Measurements from ENCODE around the gene KANK2. TPM values are rescaled to one million over a fixed set of nuclear protein-coding genes. Genes with fewer than 3 reads are reported as not detected.

KANK2 gene
- total and polyA plus RNA-seq, 5 experiments from 2014 or later: 0.23 to 0.36 TPM; not detected in 3

DNA sequence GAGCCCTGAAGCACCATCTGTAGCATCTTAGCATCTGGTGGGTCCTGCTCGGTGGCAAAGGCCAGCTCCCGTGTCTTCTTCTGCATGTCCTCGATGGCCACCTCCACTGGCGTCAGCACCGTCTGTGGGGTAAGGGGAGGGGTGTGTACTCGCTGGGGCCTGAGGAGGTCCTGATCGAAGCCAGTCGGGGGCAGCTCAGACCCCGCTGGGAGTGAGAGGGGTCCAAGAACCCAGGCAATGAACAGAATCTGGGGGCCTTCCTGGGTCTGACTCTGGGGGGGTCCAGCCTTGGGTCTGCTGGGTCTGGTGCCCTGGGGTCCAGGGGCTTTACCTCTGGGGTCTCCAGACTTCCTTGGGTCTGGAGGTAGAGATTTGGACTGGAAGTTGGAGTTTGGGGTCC is 3.6 kb upstream of the KANK2 start:
- Mint-ChIP-seq H3K36me3 (no peaks in the 10 kb centered on the region), H3K4me1 (peaks cover 0 to 15% (median 10%) of the 10 kb centered on the region in 4 donors), H3K27me3 (peaks cover 3 to 37% (median 21%) of the 10 kb centered on the region in 5 donors), H3K27ac (peak overlapping the region in 1 of 10 donors; percentile 40), H3K4me3 (no peak overlapping the region), H3K9me3 (no peaks in the 10 kb centered on the region)
- ATAC-seq (no peak), DNase-seq (no peak)
- POLR2A ChIA-PET: no interaction called here

GRCh38 chr19:11200015-11200574 is 2.8 kb upstream of the KANK2 start:
- Mint-ChIP-seq H3K4me3 (no peak overlapping the region), H3K4me1 (peaks cover 5 to 21% (median 10%) of the 10 kb centered on the region in 4 donors), H3K36me3 (no peaks in the 10 kb centered on the region), H3K27ac (no peak overlapping the region), H3K9me3 (no peaks in the 10 kb centered on the region), H3K27me3 (peaks cover 5 to 39% (median 24%) of the 10 kb centered on the region in 5 donors)
- DNase-seq (no peak), ATAC-seq (no peak)
- POLR2A ChIA-PET: no interaction called here

DNA sequence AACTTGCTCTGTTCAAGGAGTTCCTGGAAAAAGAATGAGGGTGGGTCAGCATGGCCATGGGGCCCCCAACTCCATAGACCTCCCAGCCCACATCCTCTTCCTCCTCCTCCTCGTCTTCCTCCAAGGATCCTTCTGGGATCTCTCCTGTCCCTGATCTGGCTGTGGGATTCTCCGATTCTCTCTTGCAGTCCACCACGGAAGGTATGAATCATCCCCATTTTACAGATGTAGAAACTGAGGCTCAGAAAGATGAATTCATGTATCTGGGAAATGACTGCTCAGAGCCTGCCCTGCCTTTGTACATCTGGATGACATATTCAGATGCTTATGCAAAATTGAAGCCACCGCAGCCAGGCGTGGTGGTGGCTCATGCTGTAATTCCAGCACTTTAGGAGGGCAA is 2.2 kb upstream of the KANK2 start:
- Mint-ChIP-seq H3K36me3 (no peaks in the 10 kb centered on the region), H3K27ac (peak overlapping the region in 1 of 10 donors; percentile 53), H3K4me3 (peak overlapping the region in 3 of 10 donors; percentile 7 to 63 (median 39)), H3K27me3 (peaks cover 5 to 38% (median 23%) of the 10 kb centered on the region in 5 donors), H3K4me1 (peaks cover 4 to 21% (median 8%) of the 10 kb centered on the region in 4 donors), H3K9me3 (no peaks in the 10 kb centered on the region)
- POLR2A ChIA-PET: no interaction called here
- DNase-seq: no peak
- ATAC-seq: no peak

DNA sequence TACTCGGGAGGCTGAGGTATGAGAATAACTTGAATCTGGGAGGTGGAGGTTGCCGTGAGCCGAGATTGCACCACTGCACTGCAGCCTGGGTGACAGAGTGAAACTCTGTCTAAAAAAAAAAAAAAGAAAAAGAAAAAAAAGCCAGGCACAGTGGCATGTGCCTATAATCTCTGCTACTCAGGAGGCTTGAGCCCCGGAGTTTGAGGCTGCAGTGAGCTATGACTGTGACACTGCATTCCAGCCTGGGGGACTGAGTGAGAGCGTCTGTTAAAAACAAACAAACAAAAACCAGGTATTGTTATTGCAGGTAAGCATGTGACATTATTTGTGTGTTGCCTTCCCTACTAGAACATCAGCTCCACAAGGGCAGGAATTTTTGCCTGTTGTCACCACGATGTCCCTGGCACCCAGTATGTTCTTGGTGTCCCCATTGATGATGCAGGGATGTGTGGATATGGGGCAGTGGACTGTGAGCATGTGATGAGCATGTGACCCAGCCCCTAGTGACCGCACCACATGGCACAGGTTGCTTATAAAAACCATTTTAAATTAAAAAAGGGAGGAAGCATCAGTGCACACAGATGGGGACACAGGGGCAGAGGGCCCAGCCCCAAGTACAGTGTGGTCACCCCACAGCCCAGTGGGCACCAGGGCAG is 1.6 kb upstream of the KANK2 start:
- peak overlapping the region in 7 of 10 donors; percentile 11 to 79 (median 45) for H3K4me3 Mint-ChIP-seq
- peaks cover 3 to 32% (median 19%) of the 10 kb centered on the region in 5 donors for H3K27me3 Mint-ChIP-seq
- no peak for ATAC-seq

DNA sequence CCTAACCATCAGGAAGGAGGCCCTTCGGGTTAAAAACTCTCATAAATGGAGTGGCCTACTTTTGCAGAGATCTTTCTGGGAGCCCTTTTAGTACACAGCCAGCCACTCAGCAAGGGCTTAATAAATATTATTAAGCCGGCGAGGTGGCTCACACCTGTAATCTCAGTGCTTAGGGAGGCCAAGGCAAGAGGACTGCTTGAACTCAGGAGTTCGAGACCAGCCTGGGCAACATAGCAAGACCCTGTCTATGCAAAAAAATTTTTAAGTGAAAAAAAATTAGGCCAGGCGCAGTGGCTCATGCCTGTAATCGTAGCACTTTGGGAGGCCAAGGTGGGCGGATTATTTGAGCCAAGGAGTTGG is 810 bp upstream of the KANK2 start:
- DNase-seq (no peak), ATAC-seq (no peak)
- H3K27ac Mint-ChIP-seq: peak overlapping the region in 1 of 10 donors; percentile 11
- no peaks in the 10 kb centered on the region for H3K36me3 Mint-ChIP-seq
- peak overlapping the region; percentile 60 to 86 (median 78) for H3K4me3 Mint-ChIP-seq
- no peaks in the 10 kb centered on the region for H3K9me3 Mint-ChIP-seq
- POLR2A ChIA-PET: no interaction called here
- peaks cover 3 to 24% (median 18%) of the 10 kb centered on the region in 5 donors for H3K27me3 Mint-ChIP-seq
- H3K4me1 Mint-ChIP-seq: peaks cover 4 to 15% (median 8%) of the 10 kb centered on the region in 4 donors

More for the DNA sequence above, 1.6 kb upstream of the KANK2 start:
- Mint-ChIP-seq H3K36me3 (no peaks in the 10 kb centered on the region), H3K27ac (peak overlapping the region in 1 of 10 donors; percentile 38), H3K9me3 (no peaks in the 10 kb centered on the region), H3K4me1 (peaks cover 4 to 21% (median 8%) of the 10 kb centered on the region in 4 donors)
- POLR2A ChIA-PET: no interaction called here
- DNase-seq: no peak

GRCh38 chr19:11196406-11197287 is 698 bp downstream of the KANK2 start:
- DNase-seq (peak in 1 of 10 donors; percentile 6), ATAC-seq (peak in 1 of 2 donors; percentile 12)
- H3K36me3 Mint-ChIP-seq: no peaks in the 10 kb centered on the region
- no peaks in the 10 kb centered on the region for H3K9me3 Mint-ChIP-seq
- H3K4me3 Mint-ChIP-seq: peak overlapping the region; percentile 49 to 86 (median 72)
- H3K27me3 Mint-ChIP-seq: peaks cover 3 to 19% (median 11%) of the 10 kb centered on the region in 5 donors
- H3K27ac Mint-ChIP-seq: peak overlapping the region in 3 of 10 donors; percentile 20 to 48 (median 43)
- POLR2A ChIA-PET: interaction anchor here (0.7 kb wide), 1 partner anchor 1127 kb away, joined by 3 read pairs; no protein-coding TSS in a partner anchor
- H3K4me1 Mint-ChIP-seq: peaks cover 5 to 14% (median 10%) of the 10 kb centered on the region in 4 donors

GRCh38 chr19:11195681-11196080 is 1.7 kb downstream of the KANK2 start:
- no peaks in the 10 kb centered on the region for H3K9me3 Mint-ChIP-seq
- DNase-seq (no peak), ATAC-seq (no peak)
- H3K36me3 Mint-ChIP-seq: no peaks in the 10 kb centered on the region
- H3K4me3 Mint-ChIP-seq: peak overlapping the region in 9 of 10 donors; percentile 17 to 79 (median 52)
- peak overlapping the region in 2 of 10 donors; percentile 13 to 62 for H3K27ac Mint-ChIP-seq
- POLR2A ChIA-PET: interaction anchor here (0.7 kb wide), 1 partner anchor 1126 kb away, joined by 3 read pairs; no protein-coding TSS in a partner anchor
- peaks cover 3 to 19% (median 11%) of the 10 kb centered on the region in 5 donors for H3K27me3 Mint-ChIP-seq
- H3K4me1 Mint-ChIP-seq: peaks cover 5 to 14% (median 10%) of the 10 kb centered on the region in 4 donors

DNA sequence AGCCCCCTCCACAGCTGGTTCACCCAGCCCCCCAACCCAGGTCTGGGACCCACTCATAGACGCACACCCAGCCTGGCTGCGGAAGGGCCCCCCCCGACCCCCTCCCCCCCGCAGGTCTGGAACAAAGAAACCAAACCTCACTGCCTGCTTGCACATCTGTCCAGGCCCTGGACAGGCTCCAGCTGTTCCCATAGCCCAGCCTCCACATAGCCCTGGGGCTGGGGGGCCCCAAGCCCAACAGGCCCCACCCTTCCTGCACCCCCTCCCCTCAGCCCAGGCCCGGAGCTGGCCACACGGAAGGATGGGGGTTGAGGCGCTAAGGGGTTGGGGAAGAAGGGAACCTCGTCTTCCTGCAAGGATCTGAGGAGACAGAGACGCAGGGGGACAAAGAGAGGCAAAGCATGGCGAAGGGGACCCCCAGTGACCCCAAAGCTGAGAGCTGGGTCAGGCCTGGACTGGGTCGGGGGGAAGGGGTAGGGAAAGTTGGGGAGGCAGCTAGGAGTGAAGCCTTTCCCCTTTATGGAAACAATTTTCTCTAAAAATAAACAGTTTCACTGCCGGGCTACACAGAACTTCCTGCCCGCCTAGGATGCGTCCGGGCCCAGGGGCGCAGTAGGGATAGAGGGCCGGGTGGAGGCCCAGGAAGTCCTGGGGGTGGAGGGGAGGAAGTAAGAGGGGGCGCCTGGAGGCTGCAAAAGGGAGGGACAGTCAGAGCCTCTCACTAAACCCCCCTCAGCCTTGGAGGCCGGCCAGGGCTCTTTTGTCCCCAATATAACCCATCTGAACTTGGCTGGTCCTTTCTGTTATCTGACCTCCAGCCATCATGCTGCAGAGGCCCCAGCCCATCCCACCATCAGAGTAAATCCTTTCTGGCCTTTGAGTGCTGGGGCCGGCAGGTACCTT is 2.4 kb downstream of the KANK2 start:
- Mint-ChIP-seq H3K27me3 (peaks cover 3 to 19% (median 11%) of the 10 kb centered on the region in 5 donors), H3K36me3 (no peaks in the 10 kb centered on the region), H3K4me1 (peaks cover 5 to 14% (median 10%) of the 10 kb centered on the region in 4 donors), H3K9me3 (no peaks in the 10 kb centered on the region), H3K4me3 (peak overlapping the region in 1 of 10 donors; percentile 52), H3K27ac (no peak overlapping the region)
- ATAC-seq (no peak), DNase-seq (no peak)
- POLR2A ChIA-PET: interaction anchor here (0.5 kb wide), 1 partner anchor 1590 kb away, joined by 4 read pairs; no protein-coding TSS in a partner anchor

DNA sequence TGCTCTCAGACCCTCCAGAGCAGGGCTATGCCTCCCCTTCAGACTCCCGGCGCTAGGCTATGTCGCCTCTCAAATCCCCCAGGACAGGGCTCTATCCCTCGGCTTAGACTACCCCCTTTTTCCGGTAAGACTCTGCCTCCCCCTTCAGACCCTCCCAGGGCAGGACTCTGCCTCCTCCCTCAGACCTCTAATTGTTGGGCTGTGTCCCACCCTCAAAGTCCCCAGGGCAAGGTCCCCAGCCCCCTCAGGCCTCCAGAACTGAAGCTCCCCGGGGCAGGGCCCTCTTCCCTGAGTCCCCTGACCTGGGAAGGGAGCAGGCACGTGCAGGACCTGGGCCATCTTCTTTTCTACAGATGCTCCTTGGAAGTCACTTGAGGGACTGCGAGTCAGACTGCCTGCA is 3.2 kb downstream of the KANK2 start:
- ATAC-seq (no peak), DNase-seq (no peak)
- Mint-ChIP-seq H3K9me3 (no peaks in the 10 kb centered on the region), H3K36me3 (no peaks in the 10 kb centered on the region), H3K4me1 (peaks cover 5 to 14% (median 10%) of the 10 kb centered on the region in 4 donors), H3K27me3 (peaks cover 3 to 19% (median 11%) of the 10 kb centered on the region in 5 donors), H3K27ac (no peak overlapping the region), H3K4me3 (no peak overlapping the region)
- POLR2A ChIA-PET: no interaction called here

GRCh38 chr19:11192957-11193939 is 4.1 kb downstream of the KANK2 start:
- no peaks in the 10 kb centered on the region for H3K9me3 Mint-ChIP-seq
- H3K36me3 Mint-ChIP-seq: no peaks in the 10 kb centered on the region
- H3K4me1 Mint-ChIP-seq: peaks cover 5 to 14% (median 10%) of the 10 kb centered on the region in 4 donors
- POLR2A ChIA-PET: no interaction called here
- ATAC-seq (no peak), DNase-seq (no peak)
- H3K27ac Mint-ChIP-seq: no peak overlapping the region
- H3K4me3 Mint-ChIP-seq: no peak overlapping the region
- peaks cover 3 to 19% (median 11%) of the 10 kb centered on the region in 5 donors for H3K27me3 Mint-ChIP-seq

- no peak overlapping the region for H3K4me3 Mint-ChIP-seq
- H3K36me3 Mint-ChIP-seq: no peaks in the 10 kb centered on the region
- H3K27ac Mint-ChIP-seq: no peak overlapping the region
- H3K27me3 Mint-ChIP-seq: peaks cover 3 to 19% (median 11%) of the 10 kb centered on the region in 5 donors
- H3K9me3 Mint-ChIP-seq: no peaks in the 10 kb centered on the region
- POLR2A ChIA-PET: no interaction called here
- H3K4me1 Mint-ChIP-seq: peaks cover 5 to 14% (median 8%) of the 10 kb centered on the region in 4 donors
- no peak for ATAC-seq
- no peak for DNase-seq
Observed at GRCh38 chr19:11191934-11192333, 5.4 kb downstream of the KANK2 start.
